GM23248 (cell line): ENCODE results near the gene CAPN9.

Experiments used
- EZH2 ChIP-seq: fragments of 200-600 bp; sonication (generic); IDR thresholded peaks from 2 replicates; pipeline ENCODE4 v1.6.1; 2018; ENCODE audit warnings: antibody characterized with exemption, mild to moderate bottlenecking; ENCODE audit not compliant: insufficient read depth, poor library complexity, severe bottlenecking
- EZH2phosphoT487 ChIP-seq: fragments of 200-600 bp; sonication (generic); IDR thresholded peaks from 2 replicates; pipeline ENCODE4 v1.6.1; 2018; ENCODE audit warnings: antibody characterized with exemption, moderate library complexity, mild to moderate bottlenecking, low read depth; ENCODE audit not compliant: insufficient read depth

DNA sequence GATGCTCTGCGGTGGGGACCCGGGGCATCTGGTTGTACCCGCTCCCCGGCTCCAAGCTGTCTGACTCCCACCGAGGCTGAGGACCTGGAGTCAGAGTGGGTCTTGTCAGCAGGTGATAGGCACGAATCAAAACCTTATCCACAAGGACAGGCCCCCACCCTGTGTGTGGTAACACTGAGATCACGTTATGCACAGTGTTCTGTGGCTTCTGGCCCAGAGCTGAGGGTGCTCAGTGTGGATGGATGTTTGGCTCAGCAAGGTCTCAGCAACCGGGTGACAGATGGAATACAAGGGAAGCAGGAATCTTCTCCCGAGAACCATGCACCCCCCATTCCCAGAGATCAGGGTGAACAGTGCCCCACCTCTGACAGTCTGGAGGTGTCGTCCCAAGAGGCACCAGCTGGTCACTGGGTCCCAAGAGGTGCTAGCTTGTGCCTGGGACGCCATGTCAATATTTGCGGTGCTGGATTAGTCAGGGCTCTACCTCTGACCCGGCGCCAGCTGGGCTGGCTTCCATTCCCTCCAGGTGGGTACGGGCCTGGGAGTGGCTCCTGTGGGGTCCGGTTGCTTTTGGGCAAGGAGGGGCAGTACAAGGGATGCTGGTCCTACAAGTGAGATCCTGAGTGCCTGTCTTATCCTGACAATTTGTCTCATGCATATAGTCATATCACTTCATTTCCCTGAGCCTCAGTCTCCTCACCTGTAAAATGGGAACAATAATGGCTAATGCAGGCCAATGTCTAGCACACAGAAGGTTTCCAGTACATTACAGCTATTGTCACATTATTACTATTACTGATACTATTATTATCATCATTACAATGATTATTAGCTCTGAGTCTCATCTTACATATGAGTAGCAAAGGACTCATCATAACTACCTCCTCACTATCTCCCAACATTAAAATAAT lies 957 bp downstream of the CAPN9 start:
- no peak for TF ChIP-seq EZH2phosphoT487
- no peak for TF ChIP-seq EZH2
